Loucy (cell line): ENCODE results near the gene B9D1.

Source experiments
- H2AFZ ChIP-seq: fragments of 200-600 bp; sonication (generic); 2 replicates; pipeline ENCODE4 v1.6.0; 2016; ENCODE audit warnings: antibody characterized with exemption, mild to moderate bottlenecking, low read length, moderate library complexity
- H3F3A ChIP-seq: fragments of 200-600 bp; 2 replicates; pipeline ENCODE4 v1.6.0; 2016; ENCODE audit warnings: antibody characterized with exemption, low read depth, mild to moderate bottlenecking
- H3K27me3 ChIP-seq: fragments of 200-600 bp; sonication (generic); 2 replicates; pipeline ENCODE4 v1.6.1; 2014; ENCODE audit warnings: low read length, mild to moderate bottlenecking; ENCODE audit not compliant: insufficient read depth, poor library complexity, severe bottlenecking
- H3K36me3 ChIP-seq: fragments of 200-600 bp; sonication (generic); 2 replicates; pipeline ENCODE4 v1.6.1; 2016; ENCODE audit warnings: low read length; ENCODE audit not compliant: insufficient read depth
- H3K4me1 ChIP-seq: fragments of 200-600 bp; sonication (generic); 2 replicates; pipeline ENCODE4 v1.5.1; 2014; ENCODE audit warnings: low read length, mild to moderate bottlenecking; ENCODE audit not compliant: insufficient read depth, poor library complexity, severe bottlenecking
- H3K4me2 ChIP-seq: fragments of 200-600 bp; sonication (generic); 2 replicates; pipeline ENCODE4 v1.6.0; 2014; ENCODE audit warnings: antibody characterized with exemption, low read length, low read depth, mild to moderate bottlenecking; ENCODE audit not compliant: poor library complexity, severe bottlenecking
- H3K4me3 ChIP-seq: fragments of 200-600 bp; sonication (generic); 2 replicates; pipeline ENCODE4 v1.5.1; 2014; ENCODE audit warnings: low read length, mild to moderate bottlenecking, mixed read lengths; ENCODE audit not compliant: poor library complexity, severe bottlenecking
- H3K79me2 ChIP-seq: fragments of 200-600 bp; sonication (generic); 2 replicates; pipeline ENCODE4 v1.6.1; 2014; ENCODE audit warnings: low read length; ENCODE audit not compliant: insufficient read depth
- H3K9ac ChIP-seq: fragments of 200-600 bp; sonication (generic); 2 replicates; pipeline ENCODE4 v1.6.0; 2014; ENCODE audit warnings: mild to moderate bottlenecking, low read depth, low read length, moderate library complexity; ENCODE audit not compliant: poor library complexity, severe bottlenecking
- H3K9me2 ChIP-seq: fragments of 200-600 bp; sonication (generic); replicated peaks from 2 replicates; pipeline ENCODE4 v1.6.1; 2016; ENCODE audit warnings: low read depth, low read length, mixed read lengths
- H3K9me3 ChIP-seq: fragments of 200-600 bp; sonication (generic); 2 replicates; pipeline ENCODE4 v1.6.1; 2014; ENCODE audit warnings: mild to moderate bottlenecking, antibody characterized with exemption, low read length, low read depth; ENCODE audit not compliant: insufficient read depth
- H4K20me1 ChIP-seq: fragments of 200-600 bp; sonication (generic); 2 replicates; pipeline ENCODE4 v1.6.0; 2014; ENCODE audit warnings: antibody characterized with exemption, low read length, mild to moderate bottlenecking; ENCODE audit not compliant: insufficient read depth, poor library complexity, severe bottlenecking
- CTCF ChIP-seq: fragments of 200-600 bp; sonication (generic); conservative IDR thresholded peaks from 2 replicates; pipeline ENCODE4 v1.5.1; 2014; ENCODE audit warnings: mild to moderate bottlenecking, antibody characterized with exemption, low read length
- EZH2phosphoT487 ChIP-seq: fragments of 200-600 bp; IDR thresholded peaks from 2 replicates; pipeline ENCODE4 v1.6.1; 2018; ENCODE audit warnings: antibody characterized with exemption, mild to moderate bottlenecking, moderate library complexity, borderline replicate concordance

B9D1 gene

GRCh38 chr17:19381741-19382444, 19.4 kb upstream of the B9D1 start:
- H3K9ac ChIP-seq = no peak overlapping the region
- no peak overlapping the region for H3K4me2 ChIP-seq
- no peaks in the 10 kb centered on the region for H3K9me3 ChIP-seq
- H3K79me2 ChIP-seq = peaks cover 24% of the 10 kb centered on the region
- TF ChIP-seq CTCF = no peak
- no peak for TF ChIP-seq EZH2phosphoT487
- H3K36me3 ChIP-seq = peaks cover 14% of the 10 kb centered on the region; the same call in 1 of the 2 replicates
- H3K27me3 ChIP-seq = no peaks in the 10 kb centered on the region
- no peaks in the 10 kb centered on the region for H4K20me1 ChIP-seq
- H2AFZ ChIP-seq = no peak overlapping the region
- H3K9me2 ChIP-seq = no peaks in the 10 kb centered on the region
- H3K4me1 ChIP-seq = peaks cover 10% of the 10 kb centered on the region
- H3F3A ChIP-seq = no peaks in the 10 kb centered on the region
- H3K4me3 ChIP-seq = no peak overlapping the region

DNA sequence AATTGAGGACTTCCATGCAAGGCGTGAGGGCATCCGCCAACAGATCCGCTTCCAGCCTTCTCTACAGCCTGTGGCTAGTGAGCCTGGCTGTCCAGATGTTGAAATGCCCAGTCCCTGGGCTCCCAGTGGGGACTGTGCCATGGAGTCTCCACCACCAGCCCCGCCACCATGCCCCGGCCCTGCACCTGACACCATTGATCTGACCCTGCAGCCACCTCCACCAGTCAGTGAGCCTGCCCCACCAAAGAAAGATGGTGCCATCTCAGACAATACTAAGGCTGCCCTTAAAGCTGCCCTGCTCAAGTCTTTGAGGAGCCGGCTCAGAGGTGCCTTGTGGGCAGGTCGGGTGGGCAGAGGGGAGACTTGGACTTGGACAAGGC, 18.8 kb upstream of the B9D1 start:
- Histone ChIP-seq H3K4me1 (peaks cover 11% of the 10 kb centered on the region), H3K4me2 (no peak overlapping the region), H3K36me3 (peaks cover 14% of the 10 kb centered on the region; the same call in 1 of the 2 replicates), H2AFZ (no peak overlapping the region), H3K9me2 (no peaks in the 10 kb centered on the region), H3K4me3 (no peak overlapping the region), H3K9me3 (no peaks in the 10 kb centered on the region), H3F3A (no peaks in the 10 kb centered on the region), H3K79me2 (peaks cover 24% of the 10 kb centered on the region), H3K9ac (no peak overlapping the region), H4K20me1 (no peaks in the 10 kb centered on the region), H3K27me3 (no peaks in the 10 kb centered on the region)
- no peak for TF ChIP-seq EZH2phosphoT487
- no peak for TF ChIP-seq CTCF

- no peak overlapping the region for H3K4me3 ChIP-seq
- no peak overlapping the region for H2AFZ ChIP-seq
- H3K9me3 ChIP-seq = no peaks in the 10 kb centered on the region
- no peaks in the 10 kb centered on the region for H4K20me1 ChIP-seq
- H3K9ac ChIP-seq = no peak overlapping the region
- H3K79me2 ChIP-seq = peaks cover 27% of the 10 kb centered on the region
- H3K4me2 ChIP-seq = no peak overlapping the region
- TF ChIP-seq EZH2phosphoT487 = no peak
- TF ChIP-seq CTCF = no peak
- no peaks in the 10 kb centered on the region for H3F3A ChIP-seq
- H3K27me3 ChIP-seq = no peaks in the 10 kb centered on the region
- peaks cover 11% of the 10 kb centered on the region for H3K4me1 ChIP-seq
- no peaks in the 10 kb centered on the region for H3K9me2 ChIP-seq
- H3K36me3 ChIP-seq = peaks cover 14% of the 10 kb centered on the region; the same call in 1 of the 2 replicates
These were observed 18.2 kb upstream of the B9D1 start for GRCh38 chr17:19380481-19381301.
